Measurements from ENCODE around the gene PM20D2.

The PM20D2 gene

GRCh38 chr6:89145091-89145955 lies 532 bp upstream of the PM20D2 start:
- DNase-seq = peak; percentile 33

DNA sequence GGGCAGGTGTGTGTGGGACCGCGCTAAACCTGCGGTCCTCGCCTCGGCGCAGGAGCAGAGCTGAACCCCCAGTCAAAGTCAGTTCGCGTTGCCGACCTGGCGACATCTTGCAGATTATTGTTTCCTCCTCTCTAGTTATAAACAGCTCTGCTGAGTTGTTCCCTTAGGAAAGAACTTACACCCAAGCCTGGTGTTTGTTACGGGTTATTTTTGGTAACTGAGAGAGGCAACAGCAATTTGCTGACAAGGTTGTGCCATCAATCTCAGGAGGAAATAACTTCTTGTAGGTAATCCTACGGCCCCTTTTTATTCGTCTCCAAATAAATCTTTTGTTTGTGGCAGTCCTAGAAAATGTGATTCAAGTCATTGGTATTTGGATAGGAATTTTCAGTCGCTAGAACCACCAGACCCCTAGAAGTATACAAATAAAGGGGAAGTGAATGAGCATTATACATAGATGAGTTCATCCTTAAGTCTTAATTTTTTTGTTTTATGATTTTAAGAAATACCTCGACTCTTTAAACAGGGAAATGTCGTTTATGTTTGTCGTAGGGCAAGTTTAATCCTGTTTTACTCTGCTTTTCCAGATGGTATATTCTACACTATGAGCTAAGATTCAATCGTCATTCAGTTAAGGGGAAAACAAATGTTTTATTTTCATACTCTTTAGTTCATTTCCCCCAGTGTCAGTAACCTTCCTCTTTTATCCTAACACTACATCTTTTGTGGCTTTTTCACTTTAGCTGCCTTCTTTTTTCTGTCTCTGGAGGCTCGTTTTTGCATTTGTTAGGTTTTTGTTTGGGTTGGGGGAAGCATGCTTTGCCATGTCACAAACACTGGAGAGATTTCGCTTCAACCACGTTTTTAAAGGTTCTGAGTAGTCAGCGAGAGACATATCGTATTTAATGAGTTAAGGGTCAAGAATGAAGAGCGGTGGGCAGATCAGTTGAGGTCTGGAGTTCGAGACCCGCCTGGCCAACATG lies 1.2 kb downstream of the PM20D2 start:
- peak; percentile 67 for DNase-seq

- no peak for DNase-seq
These were observed 2.3 kb downstream of the PM20D2 start for GRCh38 chr6:89148016-89148750.

- no peak for DNase-seq
These were observed 8.3 kb downstream of the PM20D2 start for GRCh38 chr6:89154131-89154530.

DNA sequence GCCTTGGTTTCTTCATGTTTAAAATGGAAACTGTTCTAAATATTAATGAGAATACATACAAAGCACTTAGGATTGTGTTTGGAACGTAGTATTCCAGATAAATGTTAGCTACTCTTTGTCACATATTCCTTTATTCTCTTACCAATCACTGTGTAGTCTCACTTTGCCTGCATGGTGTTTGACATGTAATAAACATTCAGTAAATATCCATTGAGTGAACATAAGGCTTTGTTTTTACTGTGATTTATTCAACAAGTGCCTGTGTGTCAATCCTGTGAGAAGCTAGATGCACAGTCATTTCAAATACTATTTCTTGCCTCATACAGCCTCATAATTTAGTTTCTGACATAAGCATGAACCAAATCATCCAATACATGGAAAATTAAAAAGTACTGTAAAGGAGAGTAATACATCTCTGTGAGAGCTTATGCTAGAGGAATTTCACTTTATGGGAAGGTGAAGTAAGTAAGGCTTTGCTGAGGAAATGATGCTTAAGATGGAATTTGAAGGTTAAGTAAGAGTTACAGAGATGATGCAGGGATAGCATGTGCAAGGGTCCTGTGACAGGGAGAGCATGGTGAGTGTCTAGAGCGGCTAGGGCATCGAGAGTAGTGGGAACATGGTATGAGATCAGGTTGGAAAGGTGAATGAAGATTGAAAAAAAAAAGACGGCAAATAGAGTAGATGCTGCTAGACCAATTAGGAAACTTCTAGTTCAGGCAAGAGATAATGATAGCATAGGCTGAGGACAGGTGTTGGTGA lies 14.7 kb downstream of the PM20D2 start:
- no peak for DNase-seq

GRCh38 chr6:89161326-89162046 lies 15.6 kb downstream of the PM20D2 start:
- no peak for DNase-seq

- DNase-seq = no peak
These were observed 16.2 kb downstream of the PM20D2 start for GRCh38 chr6:89162047-89162371.

DNA sequence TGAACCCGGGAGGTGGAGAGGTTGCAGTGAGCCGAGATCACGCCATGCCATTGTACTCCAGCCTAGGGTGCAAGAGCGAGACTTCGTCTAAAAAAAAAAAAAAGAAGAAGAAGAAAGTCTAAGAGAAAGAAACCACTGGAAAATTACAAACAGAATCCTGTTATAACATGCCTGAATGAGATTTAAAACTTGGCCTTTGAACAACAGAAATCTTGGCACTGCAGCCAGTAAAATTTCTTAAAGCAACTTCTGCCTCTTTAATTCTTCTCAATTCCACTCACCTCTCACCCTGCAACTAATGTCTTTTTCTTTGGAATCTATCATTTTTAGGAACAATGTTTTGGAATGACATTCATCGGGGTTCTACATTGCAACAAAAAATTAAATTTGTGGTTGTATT lies 26.3 kb downstream of the PM20D2 start:
- no peak for DNase-seq

- no peak for DNase-seq
These were observed 27.8 kb downstream of the PM20D2 start for GRCh38 chr6:89173634-89174033.

- DNase-seq = no peak
These were observed 34.3 kb downstream of the PM20D2 start for GRCh38 chr6:89180112-89180511.

DNA sequence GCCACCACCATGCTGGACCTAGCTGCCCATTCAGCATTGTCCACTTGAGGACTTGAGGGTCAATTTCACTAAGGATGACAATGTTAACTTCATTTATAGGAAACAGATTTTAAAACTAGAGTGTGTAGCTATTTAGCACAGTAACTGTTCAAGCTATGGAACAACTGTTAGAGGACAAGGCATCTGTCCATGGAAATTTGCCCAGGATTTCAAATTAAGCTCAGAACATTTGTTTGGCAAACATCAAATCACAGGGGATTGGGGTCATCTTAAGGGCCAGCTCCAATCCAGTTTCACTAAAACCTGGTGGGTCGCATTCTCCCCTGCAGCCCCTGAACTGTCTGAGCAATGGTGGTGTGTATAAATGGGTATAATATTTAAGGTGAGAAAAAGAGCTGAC lies 35.1 kb downstream of the PM20D2 start:
- DNase-seq = no peak

DNA sequence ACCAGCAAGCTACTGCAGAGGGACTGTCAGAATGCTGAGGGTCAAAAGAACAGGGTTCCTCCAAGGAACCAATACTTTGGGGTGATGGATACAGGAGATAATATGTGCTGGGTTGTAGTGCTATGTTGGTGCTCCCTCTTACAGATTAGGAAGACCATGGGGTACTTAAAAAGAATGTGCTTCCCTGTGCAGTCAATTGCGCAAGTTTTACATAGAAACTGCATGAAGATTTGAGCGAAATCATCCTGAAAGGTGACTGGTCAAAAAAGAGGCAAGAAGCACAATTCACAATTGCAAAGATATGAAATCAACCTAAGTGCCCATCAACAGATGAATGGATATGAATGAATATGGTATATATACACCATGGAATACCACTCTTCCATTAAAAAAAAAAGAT lies 37.4 kb downstream of the PM20D2 start:
- DNase-seq = no peak

- no peak for DNase-seq
These were observed 38.5 kb downstream of the PM20D2 start for GRCh38 chr6:89184344-89184743.

- DNase-seq = no peak
These were observed 40.9 kb downstream of the PM20D2 start for GRCh38 chr6:89186762-89187161.

DNA sequence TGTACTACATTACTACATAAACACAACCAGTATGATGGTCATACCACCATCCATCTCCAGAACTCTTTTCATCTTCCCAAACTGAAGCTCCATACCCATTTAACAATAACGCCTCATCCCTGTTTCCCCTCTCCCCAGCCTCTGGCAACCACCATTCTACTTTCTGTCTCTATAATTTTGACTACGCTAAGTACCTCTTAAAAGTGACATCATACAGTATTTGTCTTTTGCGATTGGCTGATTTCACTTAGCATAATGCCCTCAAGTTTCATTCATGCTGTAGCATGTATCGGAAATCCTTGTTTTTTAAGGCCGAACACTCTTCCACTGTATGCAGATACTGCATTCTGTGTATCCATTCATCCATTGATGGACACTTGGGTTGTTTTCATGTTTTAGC lies 41.6 kb downstream of the PM20D2 start:
- no peak for DNase-seq

DNA sequence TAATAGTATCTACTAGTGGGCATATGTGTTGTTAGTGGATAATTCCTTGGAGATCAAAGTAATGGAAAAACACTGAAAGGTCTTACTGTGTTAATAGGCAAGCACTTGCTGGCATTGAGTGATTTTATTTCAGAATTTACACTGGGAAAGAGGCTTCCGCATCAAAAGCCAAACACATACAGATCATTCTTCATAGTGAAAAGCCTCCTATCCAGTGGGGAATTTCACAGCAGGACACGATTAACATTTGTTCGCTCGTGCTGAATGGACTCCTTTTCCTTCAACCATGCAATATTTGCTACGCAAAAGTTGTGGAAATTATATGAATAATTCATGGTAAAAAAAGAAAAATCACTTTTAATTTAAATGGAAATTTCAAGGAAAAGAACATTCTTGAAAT lies 44.9 kb downstream of the PM20D2 start:
- no peak for DNase-seq

GRCh38 chr6:89194559-89194958 lies 48.7 kb downstream of the PM20D2 start:
- DNase-seq = no peak

- DNase-seq = no peak
These were observed 51.3 kb downstream of the PM20D2 start for GRCh38 chr6:89197141-89197540.

- no peak for DNase-seq
These were observed 52.4 kb downstream of the PM20D2 start for GRCh38 chr6:89198235-89198634.

GRCh38 chr6:89199579-89199978 lies 53.7 kb downstream of the PM20D2 start:
- DNase-seq = no peak

DNA sequence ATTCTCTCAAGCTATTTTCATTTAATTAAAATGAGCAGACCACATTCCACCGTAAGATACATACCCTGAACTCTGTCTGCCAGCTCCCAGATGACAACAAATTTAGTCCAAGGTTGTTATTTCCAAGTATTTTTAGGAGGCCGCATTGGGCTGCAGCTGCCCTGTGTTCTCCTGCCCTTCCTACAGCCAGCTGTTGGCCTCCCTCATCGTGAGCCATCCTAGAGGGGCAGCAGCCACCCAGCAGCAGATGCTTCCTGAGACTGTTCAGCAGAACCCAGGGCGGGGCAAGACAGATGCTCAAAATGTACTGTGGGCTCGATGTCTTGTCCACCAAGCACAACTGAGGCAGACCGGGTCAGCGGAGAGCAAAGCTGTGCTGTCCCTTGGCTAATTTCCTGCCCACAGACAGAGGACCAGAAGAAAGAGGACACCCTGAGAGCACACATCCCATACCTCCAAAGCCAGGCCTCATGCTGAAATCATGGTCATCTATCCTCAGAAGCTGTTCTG lies 54.9 kb downstream of the PM20D2 start:
- DNase-seq = no peak

DNA sequence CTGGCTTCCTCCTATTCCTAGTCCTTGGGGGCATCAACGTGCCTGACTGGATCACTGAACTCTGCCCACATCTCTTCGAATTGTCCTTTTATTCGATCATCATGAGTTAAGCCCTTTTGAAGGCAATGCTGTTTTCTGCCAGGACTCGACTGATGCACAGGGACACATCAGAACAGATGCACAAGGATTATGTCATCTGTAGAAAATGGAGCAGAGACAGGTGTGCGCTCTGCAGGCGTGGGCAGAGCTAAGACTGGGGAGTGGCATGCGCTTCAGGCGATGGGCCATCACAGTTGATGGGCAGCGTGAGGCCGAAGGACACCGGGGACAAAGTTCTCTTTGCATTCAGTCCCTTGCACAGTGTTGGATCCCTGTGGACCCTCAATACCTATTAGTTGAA lies 58.2 kb downstream of the PM20D2 start:
- DNase-seq = no peak
